ENCODE measurements around the gene ITGA2. TPM values are rescaled to one million over a fixed set of nuclear protein-coding genes. Genes with fewer than 3 reads are reported as not detected.
"Not testable (repeated sequence)": the region's sequence is repeated elsewhere in the genome, so short reads cannot be mapped to it uniquely, and the experiment has no call there.

The ITGA2 gene
- total RNA-seq, 2 donors from 2014 or later: 6.4 to 21.5 TPM

DNA sequence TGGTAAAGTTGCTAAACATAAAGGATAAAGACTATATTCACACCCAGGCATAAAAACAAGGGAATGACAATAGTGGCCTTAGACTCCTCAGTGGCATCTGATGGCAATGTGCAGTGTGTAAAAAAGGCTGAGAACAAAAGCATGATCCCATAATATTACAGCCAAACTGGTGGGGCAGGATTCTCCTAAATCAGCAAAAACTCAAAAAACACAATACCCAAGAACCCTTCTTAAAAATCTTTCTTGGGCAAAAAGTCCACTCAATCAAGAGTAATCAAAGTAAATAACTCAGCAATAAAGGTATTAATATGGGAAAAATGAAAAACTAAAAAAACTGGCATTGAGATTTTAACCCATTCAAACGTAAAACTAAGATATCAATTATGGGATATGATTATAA, 122.0 kb downstream of the ITGA2 start:
- no peaks in the 10 kb centered on the region for H3K36me3 ChIP-seq
- 95% methylated on average over 1 of the region's 1 CpG for WGBS
- intact Hi-C loops (cut with DNase I): no loop called here
- no peaks in the 10 kb centered on the region for H3K9me3 ChIP-seq
- no peaks in the 10 kb centered on the region for H3K4me1 ChIP-seq (replicated peaks)
- H3K4me3 ChIP-seq: no peak overlapping the region
- H3K27ac ChIP-seq: no peak overlapping the region
- TF ChIP-seq, protein P1, sequence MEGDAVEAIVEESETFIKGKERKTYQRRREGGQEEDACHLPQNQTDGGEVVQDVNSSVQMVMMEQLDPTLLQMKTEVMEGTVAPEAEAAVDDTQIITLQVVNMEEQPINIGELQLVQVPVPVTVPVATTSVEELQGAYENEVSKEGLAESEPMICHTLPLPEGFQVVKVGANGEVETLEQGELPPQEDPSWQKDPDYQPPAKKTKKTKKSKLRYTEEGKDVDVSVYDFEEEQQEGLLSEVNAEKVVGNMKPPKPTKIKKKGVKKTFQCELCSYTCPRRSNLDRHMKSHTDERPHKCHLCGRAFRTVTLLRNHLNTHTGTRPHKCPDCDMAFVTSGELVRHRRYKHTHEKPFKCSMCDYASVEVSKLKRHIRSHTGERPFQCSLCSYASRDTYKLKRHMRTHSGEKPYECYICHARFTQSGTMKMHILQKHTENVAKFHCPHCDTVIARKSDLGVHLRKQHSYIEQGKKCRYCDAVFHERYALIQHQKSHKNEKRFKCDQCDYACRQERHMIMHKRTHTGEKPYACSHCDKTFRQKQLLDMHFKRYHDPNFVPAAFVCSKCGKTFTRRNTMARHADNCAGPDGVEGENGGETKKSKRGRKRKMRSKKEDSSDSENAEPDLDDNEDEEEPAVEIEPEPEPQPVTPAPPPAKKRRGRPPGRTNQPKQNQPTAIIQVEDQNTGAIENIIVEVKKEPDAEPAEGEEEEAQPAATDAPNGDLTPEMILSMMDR (IDR thresholded peaks at IDR 0.05): no peak
- no peak for TF ChIP-seq POLR2A (IDR thresholded peaks at IDR 0.05)
- no peak for TF ChIP-seq POLR2AphosphoS5 (IDR thresholded peaks at IDR 0.05)
- DNase-seq (ENCODE audit: low spot score): no peak
- no peaks in the 10 kb centered on the region for H3K27me3 ChIP-seq (replicated peaks; ENCODE audit: insufficient read depth)

DNA sequence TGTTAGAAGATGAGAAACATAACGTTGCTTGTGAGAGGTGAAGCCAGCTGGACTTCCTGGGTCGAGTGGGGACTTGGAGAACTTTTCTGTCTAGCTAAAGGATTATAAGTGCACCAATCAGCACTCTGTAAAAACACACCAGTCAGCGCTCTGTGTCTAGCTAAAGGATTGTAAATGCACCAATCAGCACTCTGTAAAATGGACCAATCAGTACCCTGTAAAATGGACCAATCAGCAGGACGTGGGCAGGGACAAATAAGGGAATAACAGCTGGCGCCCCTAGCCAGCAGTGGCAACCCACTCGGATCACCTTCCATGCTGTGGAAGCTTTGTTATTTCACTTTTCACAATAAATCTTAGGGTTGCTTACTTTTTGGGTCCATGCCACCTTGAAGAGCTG, 123.2 kb downstream of the ITGA2 start:
- H3K36me3 ChIP-seq; intact Hi-C loops (cut with DNase I); H3K27me3 ChIP-seq (replicated peaks; ENCODE audit: insufficient read depth); H3K27ac ChIP-seq; H3K9me3 ChIP-seq; DNase-seq (ENCODE audit: low spot score); H3K4me1 ChIP-seq (replicated peaks); H3K4me3 ChIP-seq: not testable (repeated sequence)
- WGBS: 91% methylated on average over 6 of the region's 6 CpGs

DNA sequence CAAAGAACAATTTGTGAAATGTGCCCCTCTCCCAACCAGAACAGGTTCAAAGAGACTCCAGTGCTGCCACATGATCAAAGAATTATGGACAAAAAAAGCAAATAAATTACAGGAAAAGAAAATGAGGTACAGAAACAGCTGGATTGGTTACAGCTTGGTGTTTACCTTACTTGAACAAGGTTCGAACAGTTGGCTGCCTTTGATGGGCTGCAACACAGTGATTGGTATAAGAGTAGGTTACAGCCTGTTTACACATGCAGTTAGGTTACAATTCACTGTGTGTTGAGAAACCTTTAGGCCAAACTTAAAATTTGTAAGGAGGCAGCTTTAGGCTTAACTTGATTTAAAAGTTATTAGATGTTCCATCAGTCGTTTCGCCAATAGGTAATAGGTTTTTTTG, 123.8 kb downstream of the ITGA2 start:
- TF ChIP-seq, protein P1 (IDR thresholded peaks at IDR 0.05): no peak
- TF ChIP-seq POLR2AphosphoS5 (IDR thresholded peaks at IDR 0.05) (no peak), POLR2A (IDR thresholded peaks at IDR 0.05) (no peak)
- intact Hi-C loops (cut with DNase I): no loop called here
- 63% methylated on average over 3 of the region's 3 CpGs for WGBS

DNA sequence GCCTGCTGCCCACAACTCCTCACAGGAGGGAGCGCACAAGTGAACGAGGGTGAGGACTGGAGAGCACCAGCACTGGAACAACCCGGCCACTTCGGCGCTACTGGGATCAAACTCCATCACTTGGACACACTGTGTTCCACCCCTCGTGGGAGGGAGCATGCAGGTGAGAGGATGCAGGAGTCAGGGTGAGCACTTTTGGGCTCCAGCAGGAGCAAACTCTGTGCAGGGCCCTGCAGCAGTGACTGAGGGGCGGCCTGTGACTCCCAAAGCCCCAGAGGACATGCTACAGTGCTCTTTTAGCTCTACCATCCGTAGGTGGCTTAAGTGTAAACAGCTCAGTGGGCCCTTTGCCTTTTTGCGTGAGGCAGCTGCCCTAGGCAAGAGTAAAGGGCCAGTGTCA, 124.8 kb downstream of the ITGA2 start:
- WGBS: 88% methylated on average over 9 of the region's 9 CpGs
- Histone ChIP-seq H3K36me3 (no peaks in the 10 kb centered on the region), H3K27me3 (replicated peaks; ENCODE audit: insufficient read depth) (no peaks in the 10 kb centered on the region), H3K4me1 (replicated peaks) (no peaks in the 10 kb centered on the region), H3K27ac (no peak overlapping the region), H3K4me3 (no peak overlapping the region), H3K9me3 (no peaks in the 10 kb centered on the region)
- intact Hi-C loops (cut with DNase I): no loop called here
- DNase-seq (ENCODE audit: low spot score): no peak
- TF ChIP-seq POLR2A (IDR thresholded peaks at IDR 0.05): no peak
- no peak for TF ChIP-seq POLR2AphosphoS5 (IDR thresholded peaks at IDR 0.05)
- TF ChIP-seq, protein P1 (IDR thresholded peaks at IDR 0.05): no peak

More for the DNA sequence above, 123.8 kb downstream of the ITGA2 start:
- no peak for DNase-seq (ENCODE audit: low spot score)
- no peak overlapping the region for H3K4me3 ChIP-seq
- no peak overlapping the region for H3K27ac ChIP-seq
- H3K27me3 ChIP-seq (replicated peaks; ENCODE audit: insufficient read depth): no peaks in the 10 kb centered on the region
- H3K4me1 ChIP-seq (replicated peaks): no peaks in the 10 kb centered on the region
- no peaks in the 10 kb centered on the region for H3K9me3 ChIP-seq
- no peaks in the 10 kb centered on the region for H3K36me3 ChIP-seq

DNA sequence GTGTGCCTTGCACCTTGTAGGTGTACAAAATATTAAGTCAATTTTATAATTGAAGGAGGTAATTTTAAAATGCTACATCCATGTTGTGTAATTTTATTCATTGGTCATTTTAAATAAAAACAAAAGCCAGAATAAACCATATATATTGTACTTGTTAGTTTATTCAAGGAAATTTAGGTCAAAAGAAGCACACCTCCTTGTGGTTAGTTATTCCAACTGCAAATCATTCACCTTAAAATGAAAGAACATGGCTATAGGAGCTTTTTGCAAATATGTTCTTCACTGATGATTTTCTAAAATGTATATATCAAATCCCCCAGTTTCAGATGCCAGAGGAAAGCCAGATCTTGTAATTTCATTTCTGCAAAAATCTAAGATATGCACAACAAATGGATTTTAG, 125.8 kb downstream of the ITGA2 start:
- Histone ChIP-seq H3K36me3 (no peaks in the 10 kb centered on the region), H3K9me3 (no peaks in the 10 kb centered on the region), H3K27ac (no peak overlapping the region), H3K4me3 (no peak overlapping the region), H3K4me1 (replicated peaks) (no peaks in the 10 kb centered on the region), H3K27me3 (replicated peaks; ENCODE audit: insufficient read depth) (no peaks in the 10 kb centered on the region)
- no peak for DNase-seq (ENCODE audit: low spot score)
- no peak for TF ChIP-seq POLR2A (IDR thresholded peaks at IDR 0.05)
- TF ChIP-seq, protein P1 (IDR thresholded peaks at IDR 0.05): peak in 1 of 4 experiments; percentile 11
- no peak for TF ChIP-seq POLR2AphosphoS5 (IDR thresholded peaks at IDR 0.05)
- intact Hi-C loops (cut with DNase I): no loop called here

Data from prostate gland (tissue), 2 donors.